ENCODE data around the gene PTPRK.

Gene PTPRK

GRCh38 chr6:128499079-128499731 is 21.2 kb downstream of the PTPRK start:
- Histone ChIP-seq H3K4me3 (ENCODE audit: low read depth, low read length, poor library complexity, severe bottlenecking) (no peak overlapping the region), H3K27ac (ENCODE audit: low read depth, low read length, poor library complexity, severe bottlenecking) (no peak overlapping the region), H3K9ac (ENCODE audit: low read length) (no peak overlapping the region), H4K20me1 (ENCODE audit: insufficient read depth, low read length) (no peaks in the 10 kb centered on the region), H3K36me3 (ENCODE audit: insufficient read depth, low read length) (no peaks in the 10 kb centered on the region), H3K4me2 (ENCODE audit: low read length) (no peak overlapping the region), H3K27me3 (ENCODE audit: insufficient read depth, low read length) (no peaks in the 10 kb centered on the region), H3F3A (ENCODE audit: insufficient read depth, low read length) (no peaks in the 10 kb centered on the region), H3K9me3 (ENCODE audit: low read length) (no peaks in the 10 kb centered on the region), H2AFZ (ENCODE audit: low read length) (no peak overlapping the region), H3K4me1 (ENCODE audit: insufficient read depth, low read length, severe bottlenecking) (no peaks in the 10 kb centered on the region), H3K9me2 (ENCODE audit: low read depth, low read length) (no peaks in the 10 kb centered on the region), H3K79me2 (ENCODE audit: insufficient read depth, low read length) (no peaks in the 10 kb centered on the region)
- no peak for TF ChIP-seq EZH2 (IDR thresholded peaks at IDR 0.05; ENCODE audit: borderline replicate concordance, low read length)
- TF ChIP-seq, protein P1, sequence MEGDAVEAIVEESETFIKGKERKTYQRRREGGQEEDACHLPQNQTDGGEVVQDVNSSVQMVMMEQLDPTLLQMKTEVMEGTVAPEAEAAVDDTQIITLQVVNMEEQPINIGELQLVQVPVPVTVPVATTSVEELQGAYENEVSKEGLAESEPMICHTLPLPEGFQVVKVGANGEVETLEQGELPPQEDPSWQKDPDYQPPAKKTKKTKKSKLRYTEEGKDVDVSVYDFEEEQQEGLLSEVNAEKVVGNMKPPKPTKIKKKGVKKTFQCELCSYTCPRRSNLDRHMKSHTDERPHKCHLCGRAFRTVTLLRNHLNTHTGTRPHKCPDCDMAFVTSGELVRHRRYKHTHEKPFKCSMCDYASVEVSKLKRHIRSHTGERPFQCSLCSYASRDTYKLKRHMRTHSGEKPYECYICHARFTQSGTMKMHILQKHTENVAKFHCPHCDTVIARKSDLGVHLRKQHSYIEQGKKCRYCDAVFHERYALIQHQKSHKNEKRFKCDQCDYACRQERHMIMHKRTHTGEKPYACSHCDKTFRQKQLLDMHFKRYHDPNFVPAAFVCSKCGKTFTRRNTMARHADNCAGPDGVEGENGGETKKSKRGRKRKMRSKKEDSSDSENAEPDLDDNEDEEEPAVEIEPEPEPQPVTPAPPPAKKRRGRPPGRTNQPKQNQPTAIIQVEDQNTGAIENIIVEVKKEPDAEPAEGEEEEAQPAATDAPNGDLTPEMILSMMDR (IDR thresholded peaks at IDR 0.05; ENCODE audit: low read length), result no peak

DNA sequence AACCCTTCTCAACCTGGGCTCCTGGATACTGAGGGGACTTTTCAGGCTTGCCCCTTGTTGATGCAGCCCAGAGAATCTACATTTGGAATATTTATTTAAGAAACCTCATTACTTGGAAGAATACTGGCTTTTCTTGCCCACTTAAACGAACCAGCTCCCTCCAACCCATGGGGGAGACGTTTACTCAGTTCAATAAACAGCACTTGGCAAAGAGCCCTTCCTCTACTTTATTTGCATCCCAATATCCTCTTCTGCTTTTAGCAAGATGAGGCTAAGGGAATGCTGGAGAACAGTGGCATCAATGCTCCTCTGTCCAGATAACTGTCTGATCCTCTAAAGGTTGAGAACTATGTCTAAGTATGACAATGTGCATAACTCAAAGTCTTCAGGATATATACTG is 22.2 kb downstream of the PTPRK start:
- Histone ChIP-seq H3K79me2 (ENCODE audit: insufficient read depth, low read length) (no peaks in the 10 kb centered on the region), H3K36me3 (ENCODE audit: insufficient read depth, low read length) (no peaks in the 10 kb centered on the region), H3K4me1 (ENCODE audit: insufficient read depth, low read length, severe bottlenecking) (no peaks in the 10 kb centered on the region), H2AFZ (ENCODE audit: low read length) (no peak overlapping the region), H3K9ac (ENCODE audit: low read length) (no peak overlapping the region), H3F3A (ENCODE audit: insufficient read depth, low read length) (no peaks in the 10 kb centered on the region), H3K4me2 (ENCODE audit: low read length) (no peak overlapping the region), H3K4me3 (ENCODE audit: low read depth, low read length, poor library complexity, severe bottlenecking) (no peak overlapping the region), H4K20me1 (ENCODE audit: insufficient read depth, low read length) (no peaks in the 10 kb centered on the region), H3K9me2 (ENCODE audit: low read depth, low read length) (no peaks in the 10 kb centered on the region), H3K27ac (ENCODE audit: low read depth, low read length, poor library complexity, severe bottlenecking) (no peak overlapping the region), H3K9me3 (ENCODE audit: low read length) (no peaks in the 10 kb centered on the region), H3K27me3 (ENCODE audit: insufficient read depth, low read length) (no peaks in the 10 kb centered on the region)
- TF ChIP-seq, protein P1 (IDR thresholded peaks at IDR 0.05; ENCODE audit: low read length), result no peak
- no peak for TF ChIP-seq EZH2 (IDR thresholded peaks at IDR 0.05; ENCODE audit: borderline replicate concordance, low read length)

GRCh38 chr6:128495536-128496333 is 24.7 kb downstream of the PTPRK start:
- Histone ChIP-seq H3K27me3 (ENCODE audit: insufficient read depth, low read length) (no peaks in the 10 kb centered on the region), H3K4me1 (ENCODE audit: insufficient read depth, low read length, severe bottlenecking) (no peaks in the 10 kb centered on the region), H4K20me1 (ENCODE audit: insufficient read depth, low read length) (no peaks in the 10 kb centered on the region), H3K9me2 (ENCODE audit: low read depth, low read length) (no peaks in the 10 kb centered on the region), H3K4me3 (ENCODE audit: low read depth, low read length, poor library complexity, severe bottlenecking) (no peak overlapping the region), H3K9me3 (ENCODE audit: low read length) (no peaks in the 10 kb centered on the region), H3K79me2 (ENCODE audit: insufficient read depth, low read length) (no peaks in the 10 kb centered on the region), H3K36me3 (ENCODE audit: insufficient read depth, low read length) (no peaks in the 10 kb centered on the region), H3K27ac (ENCODE audit: low read depth, low read length, poor library complexity, severe bottlenecking) (no peak overlapping the region), H2AFZ (ENCODE audit: low read length) (no peak overlapping the region), H3K9ac (ENCODE audit: low read length) (no peak overlapping the region), H3K4me2 (ENCODE audit: low read length) (no peak overlapping the region), H3F3A (ENCODE audit: insufficient read depth, low read length) (no peaks in the 10 kb centered on the region)
- TF ChIP-seq, protein P1 (IDR thresholded peaks at IDR 0.05; ENCODE audit: low read length), result no peak
- no peak for TF ChIP-seq EZH2 (IDR thresholded peaks at IDR 0.05; ENCODE audit: borderline replicate concordance, low read length)
